OCI-LY3 (cell line): ENCODE measurements around the gene CMTM1.

Experiments
- EZH2phosphoT487 ChIP-seq: fragments of 200-600 bp; shearing (Covaris generic); IDR thresholded peaks from 2 replicates; pipeline ENCODE4 v1.6.1; 2018; ENCODE audit warnings: antibody characterized with exemption, mixed run types, low read depth
- TF ChIP-seq, protein P1 (sequence below): fragments of 200-600, 300-600 bp; sonication (generic); IDR thresholded peaks from 2 replicates; pipeline ENCODE4 v1.5.1; 2014; ENCODE audit warnings: antibody characterized with exemption, low read length, low read depth

DNA sequence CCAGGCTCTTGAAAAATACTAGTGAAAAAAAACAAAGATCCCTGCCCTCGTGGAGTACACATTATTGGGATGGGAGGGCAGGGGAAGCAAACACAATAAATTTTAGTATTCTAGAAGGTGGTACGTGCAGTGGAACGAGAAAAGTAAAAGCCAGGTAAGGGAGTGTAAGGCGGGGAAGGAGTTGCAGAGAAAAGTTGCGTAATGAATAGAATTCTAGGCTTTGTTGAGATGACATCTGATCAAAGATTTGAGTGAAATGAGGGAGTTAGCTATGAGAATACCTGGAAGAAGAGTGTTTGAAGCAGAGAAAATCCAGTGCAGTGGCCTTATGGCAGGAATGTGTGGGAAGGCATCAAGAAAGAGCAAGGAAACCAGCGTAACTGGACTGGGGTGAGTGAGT, 11.7 kb upstream of the CMTM1 start:
- TF ChIP-seq, protein P1, sequence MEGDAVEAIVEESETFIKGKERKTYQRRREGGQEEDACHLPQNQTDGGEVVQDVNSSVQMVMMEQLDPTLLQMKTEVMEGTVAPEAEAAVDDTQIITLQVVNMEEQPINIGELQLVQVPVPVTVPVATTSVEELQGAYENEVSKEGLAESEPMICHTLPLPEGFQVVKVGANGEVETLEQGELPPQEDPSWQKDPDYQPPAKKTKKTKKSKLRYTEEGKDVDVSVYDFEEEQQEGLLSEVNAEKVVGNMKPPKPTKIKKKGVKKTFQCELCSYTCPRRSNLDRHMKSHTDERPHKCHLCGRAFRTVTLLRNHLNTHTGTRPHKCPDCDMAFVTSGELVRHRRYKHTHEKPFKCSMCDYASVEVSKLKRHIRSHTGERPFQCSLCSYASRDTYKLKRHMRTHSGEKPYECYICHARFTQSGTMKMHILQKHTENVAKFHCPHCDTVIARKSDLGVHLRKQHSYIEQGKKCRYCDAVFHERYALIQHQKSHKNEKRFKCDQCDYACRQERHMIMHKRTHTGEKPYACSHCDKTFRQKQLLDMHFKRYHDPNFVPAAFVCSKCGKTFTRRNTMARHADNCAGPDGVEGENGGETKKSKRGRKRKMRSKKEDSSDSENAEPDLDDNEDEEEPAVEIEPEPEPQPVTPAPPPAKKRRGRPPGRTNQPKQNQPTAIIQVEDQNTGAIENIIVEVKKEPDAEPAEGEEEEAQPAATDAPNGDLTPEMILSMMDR = no peak
- no peak for TF ChIP-seq EZH2phosphoT487
